WTC11 (cell line): ENCODE measurements around the gene FPR1. TPM values are rescaled to one million over a fixed set of nuclear protein-coding genes. Genes with fewer than 3 reads are reported as not detected.

ENCODE experiments used
- ATAC-seq: fragments of 200-7000 bp; cut with Tn5 transposase; 2 replicates; pipeline ENCODE4 v1.10.0; 2021; ENCODE audit warnings: mild to moderate bottlenecking, moderate library complexity
- CTCF ChIA-PET: fragments of 300-600 bp; sonication (Branson Sonifier 250); formaldehyde crosslinking; loops from one replicate; lab custom pipeline; 2021; ENCODE audit warnings: antibody characterized with exemption; lab: Charles Lee
- POLR2A ChIA-PET: fragments of 350-600 bp; sonication (Branson Sonifier 250); formaldehyde crosslinking; loops from one replicate; lab custom pipeline; 2021; ENCODE audit warnings: antibody characterized with exemption; lab: Charles Lee
- DNase-seq: peaks from one replicate; pipeline ENCODE4 v3.0.0; 2021; ENCODE audit warnings: low spot score
- H3K27ac Mint-ChIP-seq: 2 replicates; pipeline ENCODE4 v1.8.0; 2021; ENCODE audit warnings: mixed read lengths
- H3K27me3 Mint-ChIP-seq: 2 replicates; pipeline ENCODE4 v1.8.0; 2021; ENCODE audit warnings: low read depth, mild to moderate bottlenecking, moderate library complexity, mixed read lengths
- H3K36me3 Mint-ChIP-seq: 2 replicates; pipeline ENCODE4 v1.8.0; 2021; ENCODE audit warnings: mixed read lengths
- H3K4me1 Mint-ChIP-seq: 2 replicates; pipeline ENCODE4 v1.8.0; 2022; ENCODE audit warnings: mixed read lengths
- H3K4me3 Mint-ChIP-seq: 2 replicates; pipeline ENCODE4 v1.8.0; 2021; ENCODE audit warnings: mild to moderate bottlenecking, moderate library complexity, mixed read lengths
- H3K9me3 Mint-ChIP-seq: 2 replicates; pipeline ENCODE4 v1.8.0; 2021; ENCODE audit warnings: mixed read lengths
- ATF3 ChIP-seq: sonication (generic); formaldehyde crosslinking; conservative IDR thresholded peaks from 2 replicates; pipeline ENCODE4 v1.8.1; 2022; ENCODE audit warnings: mild to moderate bottlenecking, missing genetic modification reagents
- CDX4 ChIP-seq: fragments of 250-450 bp; sonication (Bioruptor Pico); IDR thresholded peaks from 2 replicates; pipeline ENCODE4 v1.9.0; 2021; ENCODE audit warnings: moderate library complexity, mild to moderate bottlenecking, inconsistent platforms, borderline replicate concordance
- CREM ChIP-seq: sonication (generic); formaldehyde crosslinking; IDR thresholded peaks from 2 replicates; pipeline ENCODE4 v1.8.1; 2022; ENCODE audit warnings: mild to moderate bottlenecking, missing genetic modification reagents, moderate library complexity
- FOXJ3 ChIP-seq: sonication (generic); formaldehyde crosslinking; IDR thresholded peaks from 2 replicates; pipeline ENCODE4 v1.9.0; 2021; ENCODE audit warnings: missing genetic modification reagents, mild to moderate bottlenecking, borderline replicate concordance
- FOXP4 ChIP-seq: sonication (generic); formaldehyde crosslinking; IDR thresholded peaks from 2 replicates; pipeline ENCODE4 v1.8.0; 2022; ENCODE audit warnings: mild to moderate bottlenecking, missing genetic modification reagents
- HMGXB4 ChIP-seq: sonication (generic); formaldehyde crosslinking; IDR thresholded peaks from 2 replicates; pipeline ENCODE4 v1.8.1; 2023; ENCODE audit warnings: mild to moderate bottlenecking, moderate library complexity, missing genetic modification reagents
- MLX ChIP-seq: sonication (generic); formaldehyde crosslinking; IDR thresholded peaks from 2 replicates; pipeline ENCODE4 v1.8.1; 2023; ENCODE audit warnings: mild to moderate bottlenecking, missing genetic modification reagents, moderate library complexity
- MXD4 ChIP-seq: fragments of 250-450 bp; sonication (Bioruptor Pico); IDR thresholded peaks from 2 replicates; pipeline ENCODE4 v1.8.0; 2021; ENCODE audit warnings: mild to moderate bottlenecking, moderate library complexity, borderline replicate concordance
- PRDM15 ChIP-seq: sonication (generic); formaldehyde crosslinking; IDR thresholded peaks from 2 replicates; pipeline ENCODE4 v1.8.0; 2022; ENCODE audit warnings: missing genetic modification reagents
- RELA ChIP-seq: sonication (generic); formaldehyde crosslinking; IDR thresholded peaks from 2 replicates; pipeline ENCODE4 v1.8.1; 2022; ENCODE audit warnings: missing genetic modification reagents, mild to moderate bottlenecking, borderline replicate concordance
- TCF7 ChIP-seq: sonication (generic); formaldehyde crosslinking; IDR thresholded peaks from 2 replicates; pipeline ENCODE4 v1.8.0; 2022; ENCODE audit warnings: mild to moderate bottlenecking, low read depth, missing genetic modification reagents, moderate library complexity
- USF2 ChIP-seq: sonication (generic); formaldehyde crosslinking; IDR thresholded peaks from 2 replicates; pipeline ENCODE4 v1.8.1; 2023; ENCODE audit warnings: mild to moderate bottlenecking, missing genetic modification reagents, moderate library complexity
- ZBTB43 ChIP-seq: sonication (generic); formaldehyde crosslinking; IDR thresholded peaks from 2 replicates; pipeline ENCODE4 v1.8.1; 2023; ENCODE audit warnings: mild to moderate bottlenecking, missing genetic modification reagents
- ZNF219 ChIP-seq: sonication (generic); formaldehyde crosslinking; IDR thresholded peaks from 2 replicates; pipeline ENCODE4 v1.8.0; 2023; ENCODE audit warnings: missing genetic modification reagents, mild to moderate bottlenecking, borderline replicate concordance
- ZNF281 ChIP-seq: sonication (generic); formaldehyde crosslinking; IDR thresholded peaks from 2 replicates; pipeline ENCODE4 v1.8.0; 2023; ENCODE audit warnings: mild to moderate bottlenecking, missing genetic modification reagents
- ZNF317 ChIP-seq: sonication (generic); formaldehyde crosslinking; IDR thresholded peaks from 2 replicates; pipeline ENCODE4 v1.8.1; 2023; ENCODE audit warnings: low read depth, mild to moderate bottlenecking, moderate library complexity, missing genetic modification reagents, borderline replicate concordance
- total RNA-seq: library from RNA; stranded (reverse); gene quantifications from 3 replicates; pipeline ENCODE4 v1.2.3, GENCODE V29; 2021

Gene FPR1
- total RNA-seq, 1 experiment from 2014 or later: 0.72 TPM

GRCh38 chr19:51737924-51738323 is 13.8 kb downstream of the FPR1 start:
- no peaks in the 10 kb centered on the region for H3K27me3 Mint-ChIP-seq
- H3K27ac Mint-ChIP-seq: no peak overlapping the region
- H3K4me3 Mint-ChIP-seq: no peak overlapping the region
- H3K4me1 Mint-ChIP-seq: peaks cover 15% of the 10 kb centered on the region
- POLR2A ChIA-PET: no interaction called here
- no peak for TF ChIP-seq USF2 (CRISPR knock-in tag)
- TF ChIP-seq ATF3 (CRISPR knock-in tag): no peak
- TF ChIP-seq CREM (CRISPR knock-in tag): no peak
- TF ChIP-seq ZNF219 (CRISPR knock-in tag): no peak
- no peak for TF ChIP-seq MXD4 (CRISPR knock-in tag)
- no peak for TF ChIP-seq CDX4 (CRISPR knock-in tag)
- no peak for TF ChIP-seq HMGXB4 (CRISPR knock-in tag)
- no peak for TF ChIP-seq ZBTB43 (CRISPR knock-in tag)
- TF ChIP-seq PRDM15: no peak
- TF ChIP-seq FOXJ3 (CRISPR knock-in tag): no peak
- no peak for TF ChIP-seq FOXP4 (CRISPR knock-in tag)
- TF ChIP-seq MLX: no peak
- no peak for TF ChIP-seq RELA (CRISPR knock-in tag)
- TF ChIP-seq ZNF281 (CRISPR knock-in tag): no peak
- TF ChIP-seq TCF7 (CRISPR knock-in tag): no peak
- TF ChIP-seq ZNF317 (CRISPR knock-in tag): no peak
- TF ChIP-seq, all 79 proteins: peak for 0
- no peaks in the 10 kb centered on the region for H3K36me3 Mint-ChIP-seq
- no peak for DNase-seq
- no peak for ATAC-seq
- H3K9me3 Mint-ChIP-seq: no peaks in the 10 kb centered on the region
- CTCF ChIA-PET: interaction anchor here (0.6 to 1.4 kb wide), 4 partner anchors 11 to 77 kb away, joined by 3 to 6 read pairs (median 4); no protein-coding TSS in a partner anchor
